ENCODE results near the gene SIN3B.

Gene SIN3B

GRCh38 chr19:16927883-16928282 is 98.7 kb downstream of the SIN3B start:
- Histone ChIP-seq H3K4me3 (ENCODE audit: low read length) (no peak overlapping the region), H3K4me1 (ENCODE audit: control insufficient read depth, insufficient read depth, low read length) (no peaks in the 10 kb centered on the region), H3K36me3 (ENCODE audit: control insufficient read depth, insufficient read depth, low read length) (no peaks in the 10 kb centered on the region; the same call in 1 of the 2 replicates), H3K9me3 (ENCODE audit: control insufficient read depth, insufficient read depth, low read length) (no peaks in the 10 kb centered on the region), H3K27me3 (ENCODE audit: control insufficient read depth, insufficient read depth, low read length) (no peaks in the 10 kb centered on the region), H3K27ac (ENCODE audit: low read length) (no peak overlapping the region)
- no peak for DNase-seq (ENCODE audit: low read depth, low spot score)
- WGBS (ENCODE audit: insufficient coverage, insufficient read length), result no CpG with 5 or more reads among the region's 13 CpGs

- no peak for DNase-seq (ENCODE audit: low read depth, low spot score)
- WGBS (ENCODE audit: insufficient coverage, insufficient read length), result no CpG with 5 or more reads among the region's 2 CpGs
- Histone ChIP-seq H3K36me3 (ENCODE audit: control insufficient read depth, insufficient read depth, low read length) (no peaks in the 10 kb centered on the region), H3K4me3 (ENCODE audit: low read length) (no peak overlapping the region), H3K4me1 (ENCODE audit: control insufficient read depth, insufficient read depth, low read length) (no peaks in the 10 kb centered on the region), H3K27me3 (ENCODE audit: control insufficient read depth, insufficient read depth, low read length) (no peaks in the 10 kb centered on the region), H3K27ac (ENCODE audit: low read length) (no peak overlapping the region), H3K9me3 (ENCODE audit: control insufficient read depth, insufficient read depth, low read length) (no peaks in the 10 kb centered on the region)
Observed at GRCh38 chr19:16928351-16928750, 99.2 kb downstream of the SIN3B start.

DNA sequence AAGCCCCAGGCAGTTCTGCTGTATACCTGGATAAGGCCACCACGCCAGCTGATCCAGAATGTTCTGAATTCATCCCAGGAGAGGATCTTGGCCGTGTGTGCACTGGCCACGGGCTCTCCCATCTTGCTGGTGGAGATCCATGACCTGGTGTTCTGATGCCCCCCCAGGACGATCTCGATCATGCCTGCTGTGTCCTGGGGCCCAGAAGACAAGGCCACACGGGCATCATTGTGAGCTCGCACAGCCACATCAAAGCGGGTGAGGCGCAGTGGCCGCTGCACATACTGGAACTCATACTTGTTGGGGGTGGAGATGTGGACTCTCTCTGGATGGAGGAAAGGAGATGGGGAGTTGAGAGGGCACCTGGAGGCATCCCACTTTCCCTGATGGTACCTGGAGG is 99.7 kb downstream of the SIN3B start:
- Histone ChIP-seq H3K9me3 (ENCODE audit: control insufficient read depth, insufficient read depth, low read length) (no peaks in the 10 kb centered on the region), H3K4me3 (ENCODE audit: low read length) (no peak overlapping the region), H3K27me3 (ENCODE audit: control insufficient read depth, insufficient read depth, low read length) (no peaks in the 10 kb centered on the region), H3K36me3 (ENCODE audit: control insufficient read depth, insufficient read depth, low read length) (no peaks in the 10 kb centered on the region), H3K27ac (ENCODE audit: low read length) (no peak overlapping the region), H3K4me1 (ENCODE audit: control insufficient read depth, insufficient read depth, low read length) (no peaks in the 10 kb centered on the region)
- DNase-seq (ENCODE audit: low read depth, low spot score), result no peak
- WGBS (ENCODE audit: insufficient coverage, insufficient read length), result no CpG with 5 or more reads among the region's 10 CpGs

Measured in iPS DF 6.9 (cell line).